HG03039 (cell line): Measurements from ENCODE around the gene UMOD.
"Not testable (repeated sequence)": the region's sequence is repeated elsewhere in the genome, so short reads cannot be mapped to it uniquely, and the experiment has no call there.

Experiments
- ATAC-seq: cut with Tn5 transposase; IDR thresholded peaks from one replicate; pipeline ENCODE4 v1.9.1; 2021; ENCODE audit warnings: mild to moderate bottlenecking, moderate library complexity; ENCODE audit not compliant: unreplicated experiment

Gene UMOD

GRCh38 chr16:20321671-20322070, 30.8 kb downstream of the UMOD start:
- ATAC-seq: no peak

DNA sequence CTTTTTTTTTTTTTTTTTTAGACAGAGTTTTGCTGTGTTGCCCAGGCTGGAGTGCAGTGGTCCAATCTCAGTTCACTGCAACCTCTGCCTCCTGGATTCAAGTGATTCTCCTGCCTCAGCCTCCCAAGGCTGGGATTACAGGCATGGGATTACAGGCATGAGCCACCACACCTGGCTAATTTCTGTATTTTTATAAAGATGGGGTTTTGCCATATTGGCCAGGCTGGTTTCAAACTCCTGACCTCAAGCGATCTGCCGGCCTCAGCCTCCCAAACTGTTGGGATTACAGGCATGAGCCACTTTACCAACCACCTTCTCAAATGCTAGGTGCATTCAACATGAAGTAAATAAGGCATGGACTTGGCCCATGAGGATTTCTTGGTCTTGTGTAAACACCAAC, 31.5 kb downstream of the UMOD start:
- not testable (repeated sequence) for ATAC-seq

DNA sequence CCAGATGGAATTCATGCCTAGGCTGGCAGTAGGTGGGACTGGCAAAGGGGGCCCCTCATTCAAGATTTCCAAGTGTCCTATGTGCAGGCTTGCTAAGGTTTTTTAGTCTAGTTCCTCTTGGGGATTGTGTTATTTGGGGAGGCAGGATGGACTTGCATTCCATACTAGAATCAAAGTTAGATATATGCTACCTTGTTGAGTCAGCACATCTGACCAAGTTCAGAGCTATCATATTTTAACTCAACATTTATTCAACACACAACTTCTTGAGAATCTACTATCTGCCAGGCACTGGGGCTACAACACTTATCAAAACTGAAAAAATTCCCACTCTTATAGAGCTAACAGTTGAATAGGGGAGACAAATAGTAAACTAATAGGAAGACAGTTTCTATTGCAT, 31.9 kb downstream of the UMOD start:
- no peak for ATAC-seq

GRCh38 chr16:20320178-20320577, 32.3 kb downstream of the UMOD start:
- no peak for ATAC-seq

GRCh38 chr16:20319406-20319805, 33.1 kb downstream of the UMOD start:
- ATAC-seq: no peak

DNA sequence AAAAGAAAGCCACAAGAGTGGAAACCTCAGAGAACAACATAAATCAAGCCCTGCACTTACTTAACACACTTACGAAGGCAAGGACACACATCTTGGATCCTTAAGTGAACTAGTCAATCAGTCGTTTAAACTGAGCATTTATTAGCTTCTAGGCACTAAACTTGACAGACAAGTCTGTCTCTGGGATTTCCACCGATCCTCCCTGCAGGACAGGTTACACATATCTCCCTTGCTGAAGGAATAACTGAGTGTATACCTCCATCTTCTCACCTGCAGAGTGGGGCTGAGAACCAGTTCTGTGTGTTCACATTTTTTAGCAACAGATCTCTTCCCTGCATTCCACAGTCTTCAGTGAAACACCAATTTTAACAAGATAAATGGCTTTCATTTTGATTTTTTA, 34.1 kb downstream of the UMOD start:
- no peak for ATAC-seq

GRCh38 chr16:20318006-20318405, 34.5 kb downstream of the UMOD start:
- ATAC-seq: no peak

DNA sequence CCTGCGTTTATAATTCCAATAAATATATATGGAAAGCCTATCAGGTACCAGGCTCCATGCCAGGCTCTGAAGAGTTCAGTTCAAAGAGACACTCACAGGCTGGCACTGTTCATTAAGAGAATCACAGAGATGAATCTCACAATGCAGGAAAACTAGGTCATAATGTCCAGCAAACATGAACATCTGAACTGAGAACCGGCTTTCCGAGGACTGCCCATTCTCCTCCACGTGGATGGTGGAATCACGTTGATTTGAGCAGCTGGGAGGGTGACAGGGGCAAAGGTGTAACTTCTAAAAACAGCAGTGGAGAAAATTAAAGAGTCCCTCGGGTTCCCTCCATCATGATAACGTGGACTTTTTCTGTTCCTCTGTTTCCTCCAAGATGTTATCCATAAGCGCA, 35.4 kb downstream of the UMOD start:
- no peak for ATAC-seq

DNA sequence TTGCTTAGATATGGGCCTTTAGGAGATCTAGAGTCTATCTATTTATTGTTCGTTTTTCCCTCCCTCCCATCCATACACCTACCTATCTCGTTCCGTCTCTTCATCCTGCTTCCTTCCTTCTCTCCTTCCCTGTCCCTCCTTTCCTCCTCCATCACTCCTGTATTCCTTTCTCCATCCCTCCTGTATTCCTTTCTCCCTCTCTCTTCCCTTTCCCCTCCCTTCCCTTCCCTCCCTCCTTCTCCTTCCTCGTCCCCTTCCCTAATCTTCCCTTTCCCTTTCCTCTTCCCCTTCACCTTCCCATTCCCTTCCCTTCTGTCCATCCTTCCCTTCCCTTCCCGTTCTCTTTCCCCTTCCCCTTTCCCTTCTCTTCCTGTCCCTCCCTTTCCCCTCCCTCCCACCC, 35.8 kb downstream of the UMOD start:
- ATAC-seq: no peak

DNA sequence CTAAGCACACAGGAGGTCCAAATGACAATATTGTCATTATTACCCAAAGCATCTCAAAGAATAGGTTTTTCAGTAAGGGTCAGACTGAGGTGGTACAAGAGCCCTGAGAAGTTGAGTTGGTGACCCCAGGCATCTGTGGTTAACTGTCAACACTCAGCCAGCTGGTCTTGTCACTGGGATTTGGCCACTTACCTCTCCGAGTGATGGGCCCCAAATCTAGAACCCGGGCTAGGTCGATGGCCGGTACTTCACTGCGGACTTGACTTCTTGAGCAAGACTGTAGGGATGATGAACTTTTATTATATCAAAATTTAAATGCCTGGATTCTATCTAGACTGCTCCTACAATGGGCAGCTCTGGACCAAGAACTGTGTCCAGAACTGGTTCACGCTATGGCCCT, 36.8 kb downstream of the UMOD start:
- no peak for ATAC-seq

- no peak for ATAC-seq
These were observed 37.9 kb downstream of the UMOD start for GRCh38 chr16:20314575-20314974.

DNA sequence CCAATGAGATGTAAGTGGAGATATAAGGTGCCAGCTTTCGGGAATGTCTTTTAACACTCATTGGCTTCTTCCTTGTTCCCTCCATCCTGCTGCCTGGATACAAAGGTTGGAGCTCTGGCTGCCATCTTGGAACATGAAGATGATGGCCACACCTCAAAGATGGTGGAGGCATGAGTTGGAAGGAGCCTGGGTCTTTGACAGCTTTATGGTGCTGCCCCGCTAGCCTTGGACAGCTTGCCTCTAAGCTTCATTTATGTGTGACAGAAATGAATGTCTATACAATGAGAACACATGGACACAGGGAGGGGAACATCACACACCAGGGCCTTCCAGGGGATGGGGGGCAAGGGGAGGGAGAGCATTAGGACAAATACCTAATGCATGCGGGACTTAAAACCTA, 38.8 kb downstream of the UMOD start:
- no peak for ATAC-seq

GRCh38 chr16:20312536-20313095, 39.9 kb downstream of the UMOD start:
- not testable (repeated sequence) for ATAC-seq

DNA sequence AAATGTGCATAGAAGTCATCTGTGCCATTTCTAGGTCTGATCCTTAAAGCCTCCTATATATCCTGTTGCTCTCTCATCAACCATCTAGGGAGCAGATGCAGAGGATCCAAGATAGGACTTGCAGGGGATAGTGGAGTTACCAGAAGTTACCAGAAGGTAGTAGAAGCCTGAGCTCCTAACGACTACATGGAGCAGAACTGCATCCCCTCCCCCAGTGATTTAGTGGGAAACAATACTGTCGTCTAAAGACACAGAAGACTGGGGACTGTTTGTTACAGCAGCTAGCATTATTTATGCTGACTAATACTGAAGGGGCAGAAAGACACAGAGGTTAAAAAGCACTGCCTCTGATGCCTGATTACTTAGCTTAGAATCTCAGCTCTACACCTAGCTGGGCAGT, 41.0 kb downstream of the UMOD start:
- no peak for ATAC-seq

DNA sequence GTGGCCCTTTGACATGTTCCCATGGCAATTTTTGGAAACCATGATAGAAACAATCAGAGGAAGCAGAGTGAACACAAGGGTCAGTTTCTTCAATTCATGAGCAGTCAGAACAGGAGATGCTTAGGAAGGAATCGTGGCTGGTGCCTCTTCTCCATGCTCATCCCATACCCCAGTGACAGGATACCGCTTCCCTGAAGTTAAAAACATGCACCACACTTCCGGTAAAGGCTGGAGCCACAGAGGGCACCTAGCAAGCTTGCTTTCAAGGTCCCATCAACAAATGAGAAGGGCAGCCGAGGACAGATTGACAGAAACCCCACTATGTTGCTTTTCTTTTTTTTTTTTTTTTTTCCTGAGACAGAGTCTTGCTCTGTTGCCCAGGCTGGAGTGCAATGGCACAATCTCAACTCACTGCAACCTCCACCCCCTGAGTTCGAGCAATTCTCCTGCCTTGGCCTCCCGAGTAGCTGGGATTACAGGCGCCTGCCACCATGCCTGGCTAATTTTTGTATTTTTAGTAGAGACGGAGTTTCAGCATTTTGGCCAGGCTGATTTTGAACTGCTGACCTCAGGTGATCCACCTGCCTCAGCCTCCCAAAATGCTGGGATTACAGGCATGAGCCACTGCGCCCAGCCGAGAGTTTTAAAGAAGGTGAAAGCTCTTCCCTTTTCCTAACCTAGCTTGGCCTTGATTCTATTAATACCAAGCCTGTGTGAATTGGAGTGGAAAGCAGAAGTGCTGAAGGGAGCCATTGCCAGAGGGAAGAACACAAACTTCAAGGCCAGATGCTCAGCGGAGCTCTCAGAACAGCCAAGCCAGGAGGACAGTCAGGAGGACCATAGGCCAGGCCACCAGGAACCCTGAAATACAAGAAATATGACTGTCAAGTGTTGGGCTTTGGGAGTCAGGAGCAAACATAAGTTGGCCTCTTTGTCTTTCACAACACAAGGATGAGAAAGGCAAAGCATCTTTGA, 41.8 kb downstream of the UMOD start:
- no peak for ATAC-seq

DNA sequence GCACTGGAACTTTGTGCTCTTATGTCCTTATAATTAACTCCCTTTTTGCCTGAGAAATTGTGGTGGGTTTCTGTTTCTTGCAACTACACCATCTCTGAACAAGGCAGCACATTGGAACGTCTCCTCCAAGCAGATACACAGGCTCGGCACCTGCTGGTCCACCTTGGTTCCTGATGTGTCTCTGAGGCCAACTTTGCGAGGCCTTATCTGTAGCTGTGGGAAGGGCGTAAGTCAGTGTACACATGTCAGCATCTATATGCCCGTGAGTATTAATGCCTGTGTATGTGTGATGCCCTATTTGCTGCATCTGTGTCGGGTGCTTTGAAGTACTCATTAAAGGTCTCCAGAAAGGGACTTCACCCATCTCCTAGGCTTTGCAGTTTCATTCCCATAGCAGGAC, 42.7 kb downstream of the UMOD start:
- no peak for ATAC-seq

DNA sequence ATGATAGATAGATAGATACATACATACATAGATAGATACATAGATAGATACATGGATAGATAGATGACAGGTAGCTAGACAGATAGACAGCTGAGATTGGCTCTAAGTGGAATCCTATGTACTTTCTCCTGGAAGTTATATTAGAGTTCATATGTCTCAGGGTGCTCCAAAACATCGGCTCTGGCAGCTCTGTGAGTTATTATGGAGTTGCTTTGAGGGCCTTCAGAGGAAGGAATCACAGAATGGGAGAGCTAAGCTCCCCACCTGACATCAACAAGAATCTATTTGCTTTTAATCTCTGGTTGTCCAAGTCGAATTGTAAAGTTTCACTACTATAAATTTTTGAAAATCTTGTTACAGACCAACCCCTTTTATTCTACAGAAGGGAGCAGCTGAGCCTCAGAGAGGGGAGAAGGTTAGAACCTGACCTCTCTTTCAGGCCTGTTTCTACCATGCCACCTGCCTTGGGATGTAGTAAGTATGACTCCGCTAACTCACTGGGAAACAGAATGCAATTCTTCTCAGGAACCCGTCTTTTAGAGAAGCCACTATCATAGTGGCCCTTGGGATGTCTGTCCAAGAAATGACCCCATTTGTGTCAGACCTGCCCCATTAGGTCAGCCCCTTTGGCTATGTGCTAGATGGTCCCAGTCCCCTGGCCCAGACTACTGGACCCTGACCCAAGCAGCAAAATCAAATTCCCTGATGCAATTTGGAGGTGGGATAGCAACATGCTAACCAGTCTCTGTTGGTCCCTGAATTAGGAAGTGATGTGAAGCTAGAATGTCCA, 43.5 kb downstream of the UMOD start:
- no peak for ATAC-seq

- ATAC-seq: no peak
These were observed 44.2 kb downstream of the UMOD start for GRCh38 chr16:20308266-20308665.

- ATAC-seq: no peak
These were observed 44.7 kb downstream of the UMOD start for GRCh38 chr16:20307791-20308190.

DNA sequence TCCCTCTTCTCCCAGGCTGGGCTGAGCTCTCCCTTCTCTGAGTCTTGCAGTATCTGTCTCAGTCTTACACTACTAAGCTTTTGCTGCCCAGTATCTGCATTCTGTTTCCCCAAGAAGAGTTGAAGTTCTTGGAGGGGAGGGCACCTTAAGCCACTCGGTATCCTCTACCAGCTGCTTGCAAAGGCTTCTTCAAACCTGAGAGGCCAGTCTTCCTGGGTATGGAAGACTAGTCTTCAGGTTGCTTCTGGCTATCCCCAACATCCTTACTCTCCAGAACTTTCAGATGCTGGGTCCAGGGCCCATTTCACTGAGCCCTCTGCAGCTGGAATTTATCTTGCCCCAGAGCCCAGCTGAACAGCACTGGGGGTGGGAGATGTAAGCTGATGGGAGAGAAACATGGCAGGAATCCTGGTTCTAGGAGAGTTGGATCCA, 45.3 kb downstream of the UMOD start:
- no peak for ATAC-seq

DNA sequence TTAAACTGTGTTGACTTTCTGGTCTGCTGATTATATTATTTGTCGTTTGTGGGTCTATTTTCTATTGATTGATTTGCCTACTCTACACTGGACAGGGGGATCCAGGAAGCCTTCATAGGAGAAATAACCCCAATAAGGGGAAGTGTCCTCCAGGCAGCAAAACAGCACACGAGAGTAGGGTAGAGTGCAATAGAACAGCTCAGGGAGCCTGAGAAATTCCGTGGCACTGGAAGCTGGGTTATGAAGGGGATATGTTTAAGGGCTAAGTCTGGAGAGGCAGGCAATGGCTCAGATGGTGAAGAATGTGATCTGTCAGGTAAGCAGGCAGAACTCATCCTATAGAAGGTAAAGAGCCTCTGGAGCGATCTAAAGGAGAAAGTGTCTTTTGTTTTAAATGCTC, 46.1 kb downstream of the UMOD start:
- ATAC-seq: no peak

GRCh38 chr16:20303012-20303411, 49.5 kb downstream of the UMOD start:
- ATAC-seq: no peak
